ENCODE data around the gene CUL3.
"Not testable (repeated sequence)": the region's sequence is repeated elsewhere in the genome, so short reads cannot be mapped to it uniquely, and the experiment has no call there.

The CUL3 gene

DNA sequence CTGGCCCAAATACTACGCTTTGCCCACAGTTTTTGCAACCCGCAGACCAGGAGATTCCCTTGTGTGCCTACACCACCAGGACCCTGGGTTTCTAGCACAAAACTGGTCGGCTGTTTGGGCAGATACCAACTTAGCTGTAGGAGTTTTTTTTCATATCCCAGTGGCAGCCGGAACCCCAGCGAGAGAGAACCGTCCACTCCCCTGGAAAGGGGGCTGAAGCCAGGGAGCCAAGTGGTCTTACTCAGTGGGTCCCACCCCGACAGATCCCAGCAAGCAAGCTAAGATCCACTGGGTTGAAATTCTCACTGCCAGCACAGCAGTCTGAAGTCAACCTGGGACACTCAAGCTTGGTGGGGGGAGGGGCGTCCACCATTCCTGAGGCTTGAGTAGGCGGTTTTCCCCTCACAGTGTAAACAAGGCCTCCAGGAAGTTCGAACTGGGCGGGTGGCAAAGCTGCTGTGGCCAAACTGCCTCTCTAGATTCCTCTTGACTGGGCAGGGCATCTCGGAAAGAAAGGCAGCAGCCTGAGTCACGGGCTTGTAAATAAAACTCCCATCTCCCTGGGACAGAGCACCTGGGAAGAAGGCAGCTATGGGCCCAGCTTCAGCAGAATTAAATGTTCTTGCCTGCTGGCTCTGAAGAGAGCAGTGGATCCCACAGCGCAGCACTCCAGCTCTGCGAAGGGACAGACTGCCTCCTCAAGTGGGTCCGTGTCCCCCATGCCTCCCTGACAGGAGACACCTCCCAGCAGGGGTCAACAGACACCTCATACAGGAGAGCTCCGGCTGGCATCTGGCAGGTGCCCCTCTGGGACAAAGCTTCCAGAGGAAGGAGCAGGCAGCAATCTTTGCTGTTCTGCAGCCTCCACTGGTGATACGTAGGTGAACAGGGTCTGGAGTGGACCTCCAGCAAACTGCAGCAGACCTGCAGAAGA, 99.8 kb downstream of the CUL3 start:
- DNase-seq: peak; percentile 97
- peak overlapping the region; percentile 96 for H2BK5ac ChIP-seq (ENCODE audit: low read depth, low read length, poor library complexity, severe bottlenecking)
- peak overlapping the region; percentile 98 for H4K91ac ChIP-seq (ENCODE audit: low read length)
- not testable (repeated sequence) for H3K79me1 ChIP-seq (replicated peaks; ENCODE audit: low read length, poor library complexity, severe bottlenecking); H3K9me3 ChIP-seq (ENCODE audit: control insufficient read depth, low read length); H3K27me3 ChIP-seq (ENCODE audit: control insufficient read depth in 1 of 2, insufficient read depth in 1 of 2, low read length in 2 of 2); H3K4me1 ChIP-seq (ENCODE audit: control insufficient read depth, insufficient read depth, low read depth, low read length); H3K23ac ChIP-seq (ENCODE audit: low read length in 2 of 2); H2AFZ ChIP-seq (ENCODE audit: low read depth, low read length); H3K9ac ChIP-seq (ENCODE audit: low read length)
- peak overlapping the region in 1 of 2 experiments; percentile 6 for H3K4me3 ChIP-seq (ENCODE audit: insufficient read depth in 1 of 2, low read depth in 1 of 2, low read length in 2 of 2)
- peak overlapping the region; percentile 95 for H3K27ac ChIP-seq (ENCODE audit: low read length, poor library complexity, severe bottlenecking)
- peak overlapping the region; percentile 91 for H3K18ac ChIP-seq (ENCODE audit: low read depth in 1 of 2, low read length in 2 of 2)
- peak overlapping the region; percentile 92 to 98 for H3K4ac ChIP-seq (ENCODE audit: low read depth in 1 of 2, low read length in 2 of 2)
- 46% methylated on average over 18 of the region's 18 CpGs for WGBS
- H4K8ac ChIP-seq (ENCODE audit: low read length): peak overlapping the region; percentile 93
- H2BK12ac ChIP-seq (ENCODE audit: low read length in 2 of 2): peak overlapping the region; percentile 95
- peak overlapping the region; percentile 53 for H3K4me2 ChIP-seq (ENCODE audit: low read length, poor library complexity, severe bottlenecking)
- peak overlapping the region; percentile 89 for H2BK120ac ChIP-seq (ENCODE audit: low read depth, low read length)
- H2BK15ac ChIP-seq (ENCODE audit: low read depth, poor library complexity, severe bottlenecking): peak overlapping the region; percentile 67
- peaks cover 10 to 52% of the 10 kb centered on the region in 2 experiments for H3K36me3 ChIP-seq (ENCODE audit: control insufficient read depth in 1 of 2, insufficient read depth in 2 of 2, low read depth in 1 of 2, low read length in 2 of 2)
- H3K14ac ChIP-seq (ENCODE audit: low read length in 2 of 2): peak overlapping the region in 1 of 2 experiments; percentile 79
- peak overlapping the region; percentile 99 for H2AK5ac ChIP-seq (ENCODE audit: low read length, severe bottlenecking)

DNA sequence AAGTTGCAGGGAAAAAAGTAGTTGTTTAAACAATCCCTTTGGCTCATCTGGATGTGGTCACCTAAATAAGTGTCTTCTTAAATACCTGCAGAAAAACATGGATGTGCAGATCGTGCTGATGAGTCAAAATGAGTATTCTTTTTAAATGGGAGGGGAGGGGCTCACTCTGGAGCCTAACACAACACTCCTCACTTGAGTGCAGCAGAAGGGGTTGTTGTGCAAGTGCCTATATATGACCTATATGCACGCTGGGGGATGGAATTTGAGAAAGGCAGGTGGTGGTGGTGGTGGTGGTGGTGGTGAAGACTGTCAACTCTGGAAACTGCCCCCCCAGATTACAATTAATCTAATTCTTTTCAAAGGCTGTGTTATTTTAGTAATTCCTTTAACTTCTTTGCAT, 105.3 kb downstream of the CUL3 start:
- peaks cover 14% of the 10 kb centered on the region for H3K79me1 ChIP-seq (replicated peaks; ENCODE audit: low read length, poor library complexity, severe bottlenecking)
- H3K18ac ChIP-seq (ENCODE audit: low read depth in 1 of 2, low read length in 2 of 2): no peak overlapping the region
- no peak overlapping the region for H3K23ac ChIP-seq (ENCODE audit: low read length in 2 of 2)
- peaks cover 9 to 81% of the 10 kb centered on the region in 2 experiments for H3K36me3 ChIP-seq (ENCODE audit: control insufficient read depth in 1 of 2, insufficient read depth in 2 of 2, low read depth in 1 of 2, low read length in 2 of 2)
- H3K27me3 ChIP-seq (ENCODE audit: control insufficient read depth in 1 of 2, insufficient read depth in 1 of 2, low read length in 2 of 2): no peaks in the 10 kb centered on the region
- no peak overlapping the region for H3K27ac ChIP-seq (ENCODE audit: low read length, poor library complexity, severe bottlenecking)
- DNase-seq: no peak
- no peak overlapping the region for H2BK5ac ChIP-seq (ENCODE audit: low read depth, low read length, poor library complexity, severe bottlenecking)
- no peak overlapping the region for H3K4ac ChIP-seq (ENCODE audit: low read depth in 1 of 2, low read length in 2 of 2)
- 76% methylated on average over 1 of the region's 2 CpGs for WGBS
- H2BK15ac ChIP-seq (ENCODE audit: low read depth, poor library complexity, severe bottlenecking): no peak overlapping the region
- no peak overlapping the region for H4K91ac ChIP-seq (ENCODE audit: low read length)
- H3K4me1 ChIP-seq (ENCODE audit: control insufficient read depth, insufficient read depth, low read depth, low read length): peaks cover 2% of the 10 kb centered on the region
- no peak overlapping the region for H2BK12ac ChIP-seq (ENCODE audit: low read length in 2 of 2)
- H3K9ac ChIP-seq (ENCODE audit: low read length): no peak overlapping the region
- H2BK120ac ChIP-seq (ENCODE audit: low read depth, low read length): no peak overlapping the region
- no peaks in the 10 kb centered on the region for H3K9me3 ChIP-seq (ENCODE audit: control insufficient read depth, low read length)
- no peak overlapping the region for H2AFZ ChIP-seq (ENCODE audit: low read depth, low read length)
- H2AK5ac ChIP-seq (ENCODE audit: low read length, severe bottlenecking): no peak overlapping the region
- H3K4me3 ChIP-seq (ENCODE audit: insufficient read depth in 1 of 2, low read depth in 1 of 2, low read length in 2 of 2): no peak overlapping the region
- H3K14ac ChIP-seq (ENCODE audit: low read length in 2 of 2): no peak overlapping the region
- H3K4me2 ChIP-seq (ENCODE audit: low read length, poor library complexity, severe bottlenecking): no peak overlapping the region
- no peak overlapping the region for H4K8ac ChIP-seq (ENCODE audit: low read length)

DNA sequence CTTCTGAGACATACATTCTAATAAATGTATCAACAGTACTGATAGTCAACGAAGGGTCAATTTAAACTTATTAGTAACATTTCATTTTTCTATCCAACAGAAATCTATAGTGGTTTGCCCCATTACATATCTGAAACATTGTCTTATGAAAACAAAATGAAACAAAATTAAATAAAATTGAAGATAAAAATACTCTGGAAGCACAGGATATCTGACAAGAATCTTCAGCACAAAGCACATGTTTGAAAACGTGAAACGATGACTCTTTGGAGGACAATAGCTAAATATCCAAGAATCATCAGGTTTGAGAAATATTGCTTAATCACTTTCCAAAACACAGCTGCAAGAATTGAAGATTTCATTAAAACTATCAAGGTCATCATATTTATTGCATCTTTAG, 112.3 kb downstream of the CUL3 start:
- no peak overlapping the region for H3K14ac ChIP-seq (ENCODE audit: low read length in 2 of 2)
- no peaks in the 10 kb centered on the region for H3K9me3 ChIP-seq (ENCODE audit: control insufficient read depth, low read length)
- no peak overlapping the region for H2BK5ac ChIP-seq (ENCODE audit: low read depth, low read length, poor library complexity, severe bottlenecking)
- no peak overlapping the region for H3K9ac ChIP-seq (ENCODE audit: low read length)
- H3K23ac ChIP-seq (ENCODE audit: low read length in 2 of 2): no peak overlapping the region
- H2AFZ ChIP-seq (ENCODE audit: low read depth, low read length): no peak overlapping the region
- H3K4ac ChIP-seq (ENCODE audit: low read depth in 1 of 2, low read length in 2 of 2): no peak overlapping the region
- no peak overlapping the region for H2BK120ac ChIP-seq (ENCODE audit: low read depth, low read length)
- no peaks in the 10 kb centered on the region for H3K4me1 ChIP-seq (ENCODE audit: control insufficient read depth, insufficient read depth, low read depth, low read length)
- H2AK5ac ChIP-seq (ENCODE audit: low read length, severe bottlenecking): no peak overlapping the region
- no peak overlapping the region for H3K27ac ChIP-seq (ENCODE audit: low read length, poor library complexity, severe bottlenecking)
- WGBS: 100% methylated on average over 2 of the region's 3 CpGs
- no peak overlapping the region for H4K91ac ChIP-seq (ENCODE audit: low read length)
- no peak overlapping the region for H2BK12ac ChIP-seq (ENCODE audit: low read length in 2 of 2)
- H3K4me2 ChIP-seq (ENCODE audit: low read length, poor library complexity, severe bottlenecking): no peak overlapping the region
- DNase-seq: no peak
- no peak overlapping the region for H3K18ac ChIP-seq (ENCODE audit: low read depth in 1 of 2, low read length in 2 of 2)
- peaks cover 11% of the 10 kb centered on the region for H3K79me1 ChIP-seq (replicated peaks; ENCODE audit: low read length, poor library complexity, severe bottlenecking)
- no peak overlapping the region for H2BK15ac ChIP-seq (ENCODE audit: low read depth, poor library complexity, severe bottlenecking)
- H3K27me3 ChIP-seq (ENCODE audit: control insufficient read depth in 1 of 2, insufficient read depth in 1 of 2, low read length in 2 of 2): no peaks in the 10 kb centered on the region
- H3K36me3 ChIP-seq (ENCODE audit: control insufficient read depth in 1 of 2, insufficient read depth in 2 of 2, low read depth in 1 of 2, low read length in 2 of 2): peaks cover 4 to 59% of the 10 kb centered on the region in 2 experiments
- H3K4me3 ChIP-seq (ENCODE audit: insufficient read depth in 1 of 2, low read depth in 1 of 2, low read length in 2 of 2): no peak overlapping the region
- H4K8ac ChIP-seq (ENCODE audit: low read length): no peak overlapping the region

DNA sequence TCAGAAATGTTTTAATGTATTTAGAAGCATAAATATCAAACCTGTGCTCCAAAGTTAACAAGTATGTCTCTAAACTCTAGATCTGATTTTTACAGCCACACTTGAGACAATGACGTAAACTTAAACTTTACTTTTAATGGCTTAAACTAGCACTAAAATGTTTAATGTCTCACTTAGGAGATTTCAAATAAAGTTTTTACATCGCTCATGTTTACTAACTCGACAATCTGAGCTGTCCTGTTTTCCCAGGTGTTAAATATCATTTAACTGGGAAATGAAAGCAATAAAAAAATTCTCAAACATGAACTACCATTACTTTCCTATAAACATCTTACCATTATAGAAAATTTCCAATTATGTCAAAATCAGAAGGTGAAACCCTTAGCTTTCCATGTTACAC, 113.0 kb downstream of the CUL3 start:
- Histone ChIP-seq H2AK5ac (ENCODE audit: low read length, severe bottlenecking) (no peak overlapping the region), H3K9me3 (ENCODE audit: control insufficient read depth, low read length) (no peaks in the 10 kb centered on the region), H3K9ac (ENCODE audit: low read length) (no peak overlapping the region), H3K18ac (ENCODE audit: low read depth in 1 of 2, low read length in 2 of 2) (no peak overlapping the region), H3K79me1 (replicated peaks; ENCODE audit: low read length, poor library complexity, severe bottlenecking) (peaks cover 11% of the 10 kb centered on the region), H2BK5ac (ENCODE audit: low read depth, low read length, poor library complexity, severe bottlenecking) (no peak overlapping the region), H3K4ac (ENCODE audit: low read depth in 1 of 2, low read length in 2 of 2) (no peak overlapping the region), H3K36me3 (ENCODE audit: control insufficient read depth in 1 of 2, insufficient read depth in 2 of 2, low read depth in 1 of 2, low read length in 2 of 2) (peaks cover 4 to 52% of the 10 kb centered on the region in 2 experiments), H4K91ac (ENCODE audit: low read length) (no peak overlapping the region), H3K27me3 (ENCODE audit: control insufficient read depth in 1 of 2, insufficient read depth in 1 of 2, low read length in 2 of 2) (no peaks in the 10 kb centered on the region), H3K23ac (ENCODE audit: low read length in 2 of 2) (no peak overlapping the region), H3K4me1 (ENCODE audit: control insufficient read depth, insufficient read depth, low read depth, low read length) (no peaks in the 10 kb centered on the region), H2BK15ac (ENCODE audit: low read depth, poor library complexity, severe bottlenecking) (no peak overlapping the region), H2BK120ac (ENCODE audit: low read depth, low read length) (no peak overlapping the region), H3K4me2 (ENCODE audit: low read length, poor library complexity, severe bottlenecking) (no peak overlapping the region), H4K8ac (ENCODE audit: low read length) (no peak overlapping the region), H3K14ac (ENCODE audit: low read length in 2 of 2) (no peak overlapping the region), H3K27ac (ENCODE audit: low read length, poor library complexity, severe bottlenecking) (no peak overlapping the region), H2AFZ (ENCODE audit: low read depth, low read length) (no peak overlapping the region), H2BK12ac (ENCODE audit: low read length in 2 of 2) (no peak overlapping the region), H3K4me3 (ENCODE audit: insufficient read depth in 1 of 2, low read depth in 1 of 2, low read length in 2 of 2) (no peak overlapping the region)
- DNase-seq: no peak
- no CpG with 5 or more reads among the region's 3 CpGs for WGBS

Measured in mesenchymal stem cell (in vitro differentiated cells and primary cell).